Renal pelvis (tissue), 4 donors: Measurements from ENCODE around the gene MRPL58. TPM values are rescaled to one million over a fixed set of nuclear protein-coding genes. Genes with fewer than 3 reads are reported as not detected.
"Not testable (repeated sequence)": the region's sequence is repeated elsewhere in the genome, so short reads cannot be mapped to it uniquely, and the experiment has no call there.

Experiments used
- DNase-seq: peaks from one replicate; pipeline ENCODE4 v3.0.0-alpha.2; 2013
- polyA plus RNA-seq, 3 donors: library from polyadenylated mRNA; unstranded; fragments of 120-200 nt; gene quantifications; one replicate each; pipeline ENCODE4 v1.2.1, GENCODE V29; 2013; ENCODE audit not compliant: insufficient read length in 3 of 3

Gene MRPL58
- polyA plus RNA-seq, 3 donors, result 27.4 to 31.3 (median 29.5) TPM

DNA sequence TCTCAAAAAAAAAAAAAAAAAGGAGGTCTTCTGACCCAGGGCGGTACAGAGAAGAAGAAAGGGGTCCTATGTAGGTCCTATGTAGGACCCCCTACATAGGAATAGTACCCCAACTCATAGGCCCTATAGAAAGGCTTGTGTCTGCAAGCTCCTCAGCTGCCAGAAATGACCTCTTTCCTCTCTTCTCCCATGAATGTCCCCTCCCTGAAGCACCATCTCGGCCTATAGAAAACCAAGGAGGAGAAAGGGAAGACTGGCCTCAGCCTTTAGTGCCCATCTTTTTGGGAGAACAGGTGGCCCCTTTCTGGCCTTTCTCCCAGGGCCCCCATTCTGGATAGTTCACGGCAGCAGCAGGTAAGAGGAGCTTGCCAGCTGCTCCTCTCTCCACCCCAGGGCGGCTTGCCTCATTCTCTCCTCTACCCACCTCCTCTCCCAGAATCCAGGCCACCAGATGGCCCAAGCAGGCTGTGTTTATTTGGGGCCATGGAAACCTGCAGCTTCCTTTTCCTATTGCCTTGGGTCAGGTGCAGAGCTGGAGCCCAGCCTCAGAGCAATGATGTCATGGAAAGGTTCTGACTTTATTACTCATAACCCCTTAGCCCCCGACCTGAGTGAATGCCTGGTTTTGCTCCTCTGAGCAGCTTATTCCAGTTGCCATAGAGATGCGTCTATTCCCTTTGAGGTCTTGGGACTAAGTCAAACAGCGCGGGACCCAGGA lies 1.6 kb upstream of the MRPL58 start:
- no peak for DNase-seq

DNA sequence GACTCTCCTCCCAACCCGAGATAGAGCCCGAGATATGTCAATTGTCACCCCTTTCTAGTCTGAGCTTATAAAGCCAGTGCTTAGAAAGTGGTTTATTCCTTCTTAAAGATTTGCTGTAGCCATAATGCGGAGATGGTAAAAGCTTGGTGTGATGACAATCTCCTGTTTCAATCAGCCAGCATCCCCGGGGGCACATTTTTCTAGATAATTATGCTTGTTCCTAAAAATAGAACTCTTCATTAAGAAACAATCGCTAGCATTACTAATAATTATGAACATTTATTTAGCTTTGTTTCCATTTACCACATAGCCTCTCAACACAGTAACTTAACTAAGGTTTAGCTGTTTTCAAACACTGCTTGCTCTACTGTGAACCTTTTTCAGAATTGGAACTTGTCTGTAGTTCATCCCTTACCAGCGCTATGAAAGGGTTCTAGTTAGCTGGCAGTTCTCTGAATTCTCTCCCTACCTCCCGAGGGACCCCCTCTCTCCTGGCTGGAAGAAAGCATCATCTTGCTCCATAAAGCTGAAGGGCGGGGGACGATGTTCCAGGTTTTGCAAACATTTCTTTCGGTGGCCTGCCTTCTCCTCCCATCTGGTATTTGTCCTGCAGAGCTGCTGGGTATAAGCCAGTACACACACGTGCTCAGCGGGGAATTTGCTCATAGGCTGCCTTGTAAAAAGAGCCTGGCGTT lies 922 bp upstream of the MRPL58 start:
- DNase-seq, result no peak

DNA sequence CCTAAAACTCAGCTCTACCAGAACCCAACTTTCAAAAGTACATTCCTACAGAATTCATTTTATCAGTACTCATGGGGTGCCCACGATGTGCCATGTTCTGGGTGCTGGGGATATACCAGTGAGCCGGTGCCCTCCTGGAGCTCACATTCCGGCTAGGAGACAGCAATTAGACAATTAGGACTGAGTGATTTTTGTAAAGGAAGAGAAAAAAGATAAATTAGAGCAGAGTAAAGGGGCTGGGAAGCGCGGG lies 449 bp upstream of the MRPL58 start:
- no peak for DNase-seq

DNA sequence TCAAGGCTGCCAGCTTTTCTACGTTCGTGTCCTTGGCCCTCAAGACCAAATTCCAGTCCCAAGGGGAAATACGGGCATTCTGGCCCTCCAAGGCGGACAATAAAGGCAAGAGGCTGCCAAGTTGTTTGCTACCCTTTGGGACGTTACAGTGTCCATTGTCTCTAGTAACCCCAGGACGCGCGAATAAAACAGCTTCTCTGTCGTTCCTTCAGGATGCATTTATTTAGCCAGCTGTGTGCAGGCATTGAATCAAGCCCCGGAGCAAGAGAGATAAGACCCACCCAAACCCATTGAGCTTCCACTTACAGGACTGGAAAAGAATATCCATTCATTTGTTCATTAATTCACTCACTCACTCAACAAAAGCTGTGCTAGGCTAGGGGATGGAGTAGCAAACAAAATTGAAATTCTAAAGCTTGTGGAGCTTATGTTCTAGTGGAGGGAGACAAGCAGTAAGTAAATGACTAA lies 656 bp downstream of the MRPL58 start:
- DNase-seq, result no peak

DNA sequence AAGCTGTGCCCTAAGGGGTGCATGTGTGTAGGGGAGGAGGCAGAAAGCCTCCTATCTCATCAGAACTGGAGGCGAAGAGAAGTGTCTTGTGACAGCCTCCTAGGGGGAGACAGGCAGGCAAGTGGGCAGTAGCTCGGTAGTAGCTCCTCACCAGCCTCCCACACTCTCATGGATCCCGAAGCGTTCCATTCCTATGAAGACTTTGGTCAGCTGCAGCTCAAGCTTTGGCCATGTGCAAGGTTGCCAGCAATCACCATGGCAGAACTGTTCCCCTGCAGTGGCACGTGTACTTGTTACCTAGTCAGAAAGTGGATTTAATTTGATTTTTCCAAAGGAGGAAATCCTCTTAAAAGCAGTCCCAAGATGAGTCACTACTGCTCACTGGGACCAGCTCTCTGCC lies 6.7 kb downstream of the MRPL58 start:
- DNase-seq, result no peak

DNA sequence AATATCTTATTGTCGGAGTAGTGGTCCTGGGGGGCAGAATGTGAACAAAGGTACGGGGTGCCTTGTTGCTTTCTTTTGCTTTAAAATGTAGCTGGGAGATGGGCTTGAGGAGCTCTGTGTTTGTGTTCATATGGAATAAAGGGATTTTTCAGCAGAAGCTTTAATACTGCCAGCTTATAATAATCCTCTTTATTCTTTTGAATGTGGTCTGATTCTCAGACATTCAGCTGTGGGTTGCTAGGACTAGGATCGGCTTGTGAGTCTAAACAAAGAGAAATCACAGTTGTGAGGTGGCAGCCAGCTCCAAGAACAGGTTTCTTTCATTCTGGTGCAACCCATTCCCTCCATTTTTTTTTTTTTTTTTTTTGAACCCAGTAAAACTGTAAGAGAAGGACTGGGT lies 7.2 kb downstream of the MRPL58 start:
- DNase-seq, result no peak

DNA sequence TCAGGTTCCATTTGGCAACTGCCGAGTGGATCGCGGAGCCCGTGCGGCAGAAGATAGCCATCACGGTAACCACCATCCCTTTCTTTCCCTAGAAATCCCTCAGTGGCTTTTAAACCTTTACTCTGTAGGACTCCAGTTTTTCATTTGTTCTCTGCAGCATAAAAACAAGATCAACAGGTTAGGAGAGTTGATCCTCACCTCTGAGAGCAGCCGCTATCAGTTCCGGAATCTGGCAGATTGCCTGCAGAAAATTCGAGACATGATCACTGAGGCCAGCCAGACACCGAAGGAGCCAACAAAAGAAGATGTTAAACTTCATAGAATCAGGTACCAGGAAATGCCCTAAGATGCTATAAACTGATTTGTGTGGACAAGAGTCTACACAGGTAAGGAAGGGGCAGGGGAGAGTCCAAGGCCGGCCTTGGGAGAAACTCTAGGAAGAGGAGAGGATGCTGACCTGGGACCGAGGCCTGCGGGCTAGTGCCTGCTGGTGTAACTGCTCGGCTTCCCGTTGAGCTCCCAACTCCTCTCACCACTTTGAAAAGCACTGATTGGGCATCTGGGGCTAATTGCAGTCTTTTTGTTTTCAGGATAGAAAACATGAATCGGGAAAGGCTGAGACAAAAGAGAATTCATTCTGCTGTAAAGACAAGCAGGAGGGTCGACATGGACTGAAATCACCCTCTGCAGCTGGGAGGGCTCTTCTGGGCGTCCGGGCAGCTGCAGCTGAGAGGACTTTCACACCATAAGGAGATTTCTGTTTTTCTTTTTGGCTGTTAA lies 8.1 kb downstream of the MRPL58 start:
- DNase-seq, result no peak

DNA sequence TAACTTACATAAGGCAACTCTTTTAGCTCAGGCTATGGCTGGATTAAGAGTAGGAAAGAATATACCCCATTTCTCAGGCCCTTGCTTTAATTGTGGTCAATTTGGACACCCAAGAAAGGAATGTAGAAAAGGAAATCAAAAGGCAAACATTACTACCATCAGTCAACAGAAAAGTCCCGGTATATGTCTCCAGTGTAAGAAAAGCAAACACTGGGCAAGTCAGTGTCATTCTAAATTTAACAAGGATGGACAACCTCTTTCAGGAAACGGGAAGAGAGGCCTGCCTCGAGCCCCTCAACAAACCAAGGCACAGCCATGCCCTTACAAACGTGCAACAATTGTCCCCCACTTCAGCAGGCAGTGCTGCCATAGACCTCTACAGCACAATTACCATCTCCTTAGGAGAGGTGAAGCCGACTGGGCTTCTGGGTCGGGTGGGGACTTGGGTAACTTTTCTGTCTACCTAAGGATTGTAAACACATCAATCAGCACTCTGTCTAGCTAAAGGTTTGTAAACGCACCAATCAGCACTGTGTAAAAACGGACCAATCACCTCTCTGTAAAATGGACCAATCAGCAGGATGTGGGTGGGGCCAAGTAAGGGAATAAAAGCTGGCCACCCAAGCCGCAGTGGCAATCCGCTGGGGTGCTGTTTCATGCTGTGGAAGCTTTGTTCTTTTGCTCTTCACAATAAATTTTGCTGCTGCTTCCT lies 12.4 kb downstream of the MRPL58 start:
- DNase-seq, result no peak

DNA sequence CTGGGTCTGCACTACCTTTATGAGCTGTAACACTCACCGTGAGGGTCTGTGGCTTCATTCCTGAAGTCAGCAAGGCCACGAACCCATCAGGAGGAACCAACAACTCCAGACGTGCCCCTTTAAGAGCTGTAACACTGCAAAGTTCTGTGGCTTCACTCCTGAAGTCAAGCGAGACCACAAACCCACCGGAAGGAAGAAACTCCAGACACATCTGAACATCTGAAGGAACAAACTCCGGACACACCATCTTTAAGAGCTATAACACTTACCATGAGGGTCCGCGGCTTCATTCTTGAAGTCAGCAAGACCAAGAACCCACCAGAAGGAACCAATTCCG lies 12.9 kb downstream of the MRPL58 start:
- not testable (repeated sequence) for DNase-seq

DNA sequence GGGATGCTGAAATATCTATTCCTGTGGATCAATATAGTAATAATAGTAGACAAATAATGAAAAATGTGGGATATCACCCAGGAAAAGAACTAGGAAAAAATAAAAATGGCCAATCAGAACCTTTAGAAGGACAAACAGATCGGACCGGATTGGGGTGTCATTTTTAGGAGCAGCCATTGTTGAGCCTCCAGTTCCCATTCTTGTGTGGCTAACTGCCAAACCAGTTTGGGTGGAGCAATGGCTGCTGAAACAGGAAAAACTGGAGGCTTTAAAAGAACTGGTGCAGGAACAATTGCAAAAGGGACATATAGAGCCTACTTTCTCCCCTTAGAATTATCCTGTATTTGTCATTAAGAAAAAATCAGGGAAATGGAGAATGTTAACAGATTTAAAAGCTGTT lies 14.2 kb downstream of the MRPL58 start:
- DNase-seq, result not testable (repeated sequence)

DNA sequence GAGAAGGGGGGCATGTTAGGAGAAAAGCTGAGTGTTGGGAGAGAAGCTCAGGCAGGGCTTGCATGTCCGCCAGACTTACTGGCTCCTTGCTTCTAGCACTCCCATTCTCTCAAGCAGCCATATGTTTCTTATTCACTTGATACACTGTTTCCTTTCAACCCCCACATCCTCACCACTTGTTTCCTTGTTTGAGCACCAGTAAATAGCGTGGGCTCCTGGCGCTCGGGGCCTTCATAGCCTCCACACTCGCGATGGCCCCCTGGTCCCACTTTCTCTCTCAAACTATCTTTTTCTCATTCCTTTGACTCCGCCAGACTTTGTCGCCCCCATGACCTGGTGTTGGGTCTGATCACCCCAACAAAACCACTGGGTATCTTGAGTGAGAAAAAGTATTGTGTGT lies 17.7 kb downstream of the MRPL58 start:
- DNase-seq, result no peak

DNA sequence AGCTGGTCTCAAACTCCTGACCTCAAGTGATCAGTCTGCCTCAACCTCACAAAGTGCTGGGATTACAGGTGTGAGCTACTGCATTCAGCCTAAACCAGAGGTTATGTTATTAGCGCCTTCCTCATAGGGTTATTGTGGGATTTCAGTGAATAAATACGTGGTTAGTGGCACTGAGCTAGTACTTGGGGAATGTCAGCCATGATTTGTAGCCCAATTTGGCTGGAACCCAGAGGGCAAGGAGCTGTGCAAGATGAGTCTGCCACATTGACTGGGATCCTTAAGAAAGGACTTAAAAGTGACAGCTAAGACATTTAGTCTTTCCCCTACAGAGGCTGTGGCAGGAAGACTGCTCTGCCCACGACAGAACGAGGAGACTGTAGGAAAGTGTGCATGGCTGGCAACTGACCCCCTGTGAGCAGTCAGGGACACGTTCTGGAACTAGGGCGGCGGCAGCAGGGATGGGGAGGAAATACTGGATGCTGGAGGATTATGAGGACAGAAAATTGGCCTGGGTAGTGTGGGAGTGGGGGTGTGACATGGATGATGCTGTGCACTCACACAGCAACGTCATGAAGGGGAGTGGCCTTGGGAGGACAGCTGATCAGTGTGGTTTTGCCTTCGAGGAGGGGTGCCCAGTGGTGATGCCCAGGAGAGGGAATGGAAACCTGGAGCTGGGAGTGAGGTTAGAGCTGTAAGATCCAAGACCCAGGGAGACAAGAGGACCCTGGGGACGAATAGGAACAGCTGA lies 19.7 kb downstream of the MRPL58 start:
- peak; percentile 62 for DNase-seq

DNA sequence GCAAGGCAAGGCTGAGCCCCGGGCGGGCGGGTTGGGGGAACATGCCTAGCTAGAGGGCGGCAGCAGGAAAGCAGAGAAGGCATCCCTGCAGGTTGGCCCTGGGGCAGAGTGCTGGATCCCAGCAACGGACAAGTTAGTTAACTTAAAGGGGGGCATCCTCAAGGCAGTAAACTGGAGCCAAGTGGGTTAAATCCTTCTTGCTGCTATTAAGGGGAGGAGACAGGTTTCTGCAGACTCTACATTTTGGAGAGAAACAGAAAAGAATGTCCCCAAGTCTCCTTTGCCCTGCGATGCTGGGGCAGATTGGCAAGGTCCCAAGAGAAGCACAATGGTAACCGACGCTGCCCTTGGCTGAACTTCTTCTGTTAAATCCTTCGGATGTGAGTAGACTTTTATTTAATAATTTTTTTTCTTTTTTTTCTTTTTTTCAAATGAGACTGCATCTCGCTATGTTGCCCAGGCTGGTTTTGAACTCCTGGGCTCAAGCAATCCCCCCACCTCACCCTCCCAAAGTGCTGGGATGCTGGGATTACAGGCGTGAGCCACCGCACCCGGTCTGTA lies 20.3 kb downstream of the MRPL58 start:
- DNase-seq, result no peak

DNA sequence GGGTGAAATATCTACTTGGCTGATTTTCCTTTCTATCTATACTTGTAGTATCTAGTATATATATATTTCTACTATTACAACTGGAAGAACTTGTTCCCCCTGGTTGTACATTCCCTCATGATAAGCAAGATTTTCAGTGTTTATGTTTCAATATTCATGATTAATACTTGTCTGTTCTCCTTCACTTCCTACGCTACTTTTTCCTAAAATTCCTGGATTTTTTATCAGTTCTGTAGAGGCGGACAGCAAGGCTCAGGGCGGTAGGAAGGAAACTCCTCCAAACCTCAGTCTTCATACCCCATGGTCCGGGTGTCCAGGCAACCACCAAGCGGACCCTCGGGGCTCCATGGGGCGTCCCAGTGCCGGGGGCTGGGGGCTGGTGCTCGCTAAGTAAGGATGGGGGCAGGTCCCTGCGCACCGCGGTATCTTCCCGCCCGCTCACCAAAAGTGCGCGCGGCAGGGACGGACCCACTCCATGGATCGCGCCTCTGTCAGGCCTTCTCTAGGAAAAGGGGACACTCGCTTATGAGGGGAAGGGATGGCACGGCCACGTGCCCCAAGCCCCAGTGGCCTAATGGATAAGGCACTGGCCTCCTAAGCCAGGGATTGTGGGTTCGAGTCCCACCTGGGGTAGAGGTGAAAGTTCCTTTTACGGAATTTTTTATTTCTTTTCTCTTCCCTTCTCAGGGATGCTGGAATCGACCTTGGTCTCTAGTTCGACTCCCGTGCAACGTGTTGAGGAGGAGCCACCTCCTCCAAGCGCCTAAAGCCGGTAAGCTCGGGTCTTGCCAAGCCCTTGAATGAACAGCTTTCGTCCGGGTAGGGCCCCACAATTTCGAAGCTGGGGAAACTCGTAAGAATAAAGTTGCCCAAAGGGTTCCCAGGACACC lies 21.1 kb downstream of the MRPL58 start:
- DNase-seq, result peak; percentile 93

DNA sequence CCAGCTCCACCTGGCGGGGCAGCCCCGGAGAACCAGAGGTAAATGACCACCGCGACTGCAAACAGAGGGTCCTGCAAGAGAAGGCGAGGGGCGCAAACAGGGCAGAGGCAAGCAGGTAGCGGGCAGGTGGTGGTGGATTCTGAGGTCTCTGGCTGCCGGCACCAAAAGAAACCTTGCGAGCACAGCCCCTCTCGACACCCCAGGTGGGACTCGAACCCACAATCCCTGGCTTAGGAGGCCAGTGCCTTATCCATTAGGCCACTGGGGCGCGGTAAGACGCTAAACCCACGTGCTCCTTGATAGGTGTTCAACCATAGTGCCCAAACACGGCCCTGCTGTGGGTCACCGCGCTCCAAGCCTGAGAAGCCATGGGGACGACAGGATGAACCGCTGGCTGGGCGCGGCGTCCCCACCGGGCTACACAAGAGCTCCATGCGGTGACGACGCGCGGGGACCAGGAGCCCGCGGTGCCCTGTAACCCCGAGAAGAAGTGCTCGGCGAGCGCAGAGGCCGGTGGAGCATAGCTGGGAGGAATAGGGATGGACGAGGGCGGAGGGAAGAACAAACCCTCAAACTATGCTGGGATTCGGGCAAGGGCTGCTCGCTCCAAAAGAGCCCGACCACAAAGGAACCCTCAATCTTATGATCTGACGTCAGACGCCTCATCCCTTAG lies 21.9 kb downstream of the MRPL58 start:
- peak; percentile 88 for DNase-seq

DNA sequence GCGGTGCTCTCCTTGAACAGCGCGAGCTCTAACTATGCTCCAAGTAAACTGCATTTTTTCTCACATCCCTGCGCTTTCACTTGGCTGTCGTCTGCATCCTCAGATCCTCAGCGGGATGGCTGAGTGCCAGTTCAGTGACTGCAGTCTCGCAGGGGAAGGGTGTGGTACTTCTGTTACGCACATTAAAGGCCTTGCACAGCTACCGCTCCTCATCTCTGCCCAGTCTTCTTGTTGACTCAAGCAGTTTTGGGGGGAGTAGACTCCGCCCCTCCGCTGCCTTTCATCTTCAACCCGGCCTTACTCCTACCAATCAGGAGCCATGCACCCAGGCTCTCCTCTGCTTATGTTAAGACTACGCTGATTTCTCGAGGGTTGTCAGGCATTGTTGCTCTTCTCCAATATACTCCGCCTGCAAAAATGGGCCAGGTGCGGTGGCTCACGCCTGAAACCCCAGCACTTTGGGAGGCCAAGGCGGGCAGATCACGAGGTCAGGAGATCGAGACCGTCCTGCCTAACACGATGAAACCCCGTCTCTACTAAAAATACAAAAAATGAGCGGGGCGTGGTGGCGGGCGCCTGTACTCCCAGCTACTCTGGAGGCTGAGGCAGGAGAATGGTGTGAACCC lies 24.3 kb downstream of the MRPL58 start:
- DNase-seq, result peak; percentile 34

DNA sequence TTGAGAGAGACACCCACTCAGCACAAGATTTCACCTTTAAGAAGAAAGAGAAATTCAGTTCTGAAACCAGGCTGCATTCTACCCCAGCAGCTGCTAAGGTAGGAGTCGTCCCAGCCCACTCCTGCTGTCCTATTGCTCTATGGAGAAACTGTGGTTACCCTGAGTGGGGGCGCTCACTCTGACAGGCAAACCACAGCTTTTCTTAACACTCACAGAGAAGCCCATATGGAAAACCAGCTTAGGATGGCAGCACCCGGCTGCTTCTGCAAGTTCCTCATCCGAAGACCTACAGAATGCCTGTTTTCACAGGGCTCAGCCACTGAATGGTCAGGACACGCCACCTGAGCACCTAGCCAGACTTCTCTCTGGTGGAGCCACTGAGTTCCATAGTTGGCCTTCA lies 26.8 kb downstream of the MRPL58 start:
- no peak for DNase-seq

DNA sequence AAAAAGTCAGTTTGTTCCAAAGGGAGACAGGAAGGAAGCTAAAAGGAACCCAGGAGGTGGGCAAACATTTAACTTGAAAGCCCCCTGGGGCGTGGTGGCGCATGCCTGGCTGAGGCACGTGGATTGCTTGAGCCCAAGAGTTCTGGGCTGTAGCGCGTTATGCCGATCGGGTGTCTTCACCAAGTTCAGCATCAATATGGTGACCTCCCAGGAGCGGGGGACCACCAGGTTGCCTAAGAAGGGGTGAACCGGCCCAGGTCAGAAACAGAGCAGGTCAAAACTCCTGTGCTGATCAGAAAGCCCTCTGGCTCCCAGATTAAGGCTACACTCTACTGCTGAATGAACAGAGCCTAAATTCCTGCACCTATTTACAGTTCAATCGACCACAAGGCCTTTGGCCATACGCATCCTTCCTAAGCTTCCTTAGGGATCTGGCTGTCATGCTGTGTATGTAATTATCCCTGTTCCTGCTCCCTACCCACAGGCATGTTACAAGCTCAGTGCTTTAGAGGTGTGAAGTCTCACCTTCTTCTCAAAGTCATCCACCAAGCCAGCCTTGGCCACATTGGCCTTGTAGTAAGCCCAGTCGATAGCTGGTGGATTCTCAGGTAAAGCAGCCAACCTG lies 29.3 kb downstream of the MRPL58 start:
- DNase-seq, result no peak

DNA sequence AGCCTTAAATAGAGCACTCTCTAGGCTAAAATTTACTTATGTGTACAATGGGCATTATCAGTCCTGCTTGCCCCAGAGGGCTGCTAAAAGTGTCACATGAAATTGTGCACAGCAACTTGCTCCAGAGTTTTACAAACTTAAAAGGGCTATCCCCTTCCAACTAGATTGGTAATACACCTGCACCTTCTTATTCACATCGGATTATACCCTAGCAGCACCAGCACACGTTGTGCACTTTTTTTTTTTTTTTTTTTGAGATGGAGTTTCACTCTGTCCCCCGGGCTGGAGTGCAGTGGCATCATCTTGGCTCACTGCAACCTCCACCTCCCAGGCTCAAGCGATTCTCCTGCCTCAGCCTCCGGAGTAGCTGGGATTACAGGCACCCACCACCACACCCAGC lies 31.3 kb downstream of the MRPL58 start:
- DNase-seq, result not testable (repeated sequence)
